ENCODE results near the gene CD2. TPM values are rescaled to one million over a fixed set of nuclear protein-coding genes. Genes with fewer than 3 reads are reported as not detected.
A peak's percentile ranks its signal among the peaks of the same experiment; 100 is the strongest.

Gene CD2
- total and polyA plus RNA-seq, 2 donors (not counting 1 experiment from before 2014, with no cell fraction given): not detected

GRCh38 chr1:116811321-116811720 is 57.1 kb downstream of the CD2 start:
- H3K27ac ChIP-seq (ENCODE audit: insufficient read depth, low read length): no peak overlapping the region
- no peak overlapping the region for H3K4me3 ChIP-seq (replicated peaks in 1 of 4; ENCODE audit: control extremely low read depth in 1 of 4, insufficient read depth in 1 of 4, low read depth in 3 of 4, low read length in 4 of 4)
- TF ChIP-seq CTCF (conservative IDR thresholded peaks at IDR 0.05 in 1 of 2, IDR thresholded peaks at IDR 0.05 in 1 of 2; ENCODE audit: low read depth in 1 of 2, low read length in 2 of 2) (no peak), EZH2 (IDR thresholded peaks at IDR 0.05; ENCODE audit: low read length, missing control alignments) (no peak)
- H4K20me1 ChIP-seq (ENCODE audit: control insufficient read depth, extremely low read depth, insufficient read depth, low read length): no peaks in the 10 kb centered on the region
- no peak overlapping the region for H2AFZ ChIP-seq (ENCODE audit: low read length)
- H3K36me3 ChIP-seq (ENCODE audit: control insufficient read depth, insufficient read depth, low read length): no peaks in the 10 kb centered on the region
- no peak overlapping the region for H3K4me2 ChIP-seq (ENCODE audit: extremely low read depth, insufficient read depth, low read length)
- H3K4me1 ChIP-seq (ENCODE audit: control insufficient read depth, extremely low read depth, insufficient read depth, low read length): no peaks in the 10 kb centered on the region
- no peak overlapping the region for H3K9ac ChIP-seq (ENCODE audit: insufficient read depth, low read length)
- H3K79me2 ChIP-seq (ENCODE audit: control insufficient read depth, insufficient read depth, low read length): no peaks in the 10 kb centered on the region
- no peaks in the 10 kb centered on the region for H3K27me3 ChIP-seq (ENCODE audit: control insufficient read depth, insufficient read depth, low read length)
- no peaks in the 10 kb centered on the region for H3K9me3 ChIP-seq (ENCODE audit: control insufficient read depth, insufficient read depth, low read depth, low read length)
- no peak for DNase-seq (ENCODE audit: low read depth in 2 of 2)

GRCh38 chr1:116814926-116815723 is 60.9 kb downstream of the CD2 start:
- no peak for DNase-seq (ENCODE audit: low read depth in 2 of 2)
- no peak overlapping the region for H2AFZ ChIP-seq (ENCODE audit: low read length)
- no peaks in the 10 kb centered on the region for H3K9me3 ChIP-seq (ENCODE audit: control insufficient read depth, insufficient read depth, low read depth, low read length)
- H3K4me1 ChIP-seq (ENCODE audit: control insufficient read depth, extremely low read depth, insufficient read depth, low read length): no peaks in the 10 kb centered on the region
- H3K27me3 ChIP-seq (ENCODE audit: control insufficient read depth, insufficient read depth, low read length): no peaks in the 10 kb centered on the region
- TF ChIP-seq EZH2 (IDR thresholded peaks at IDR 0.05; ENCODE audit: low read length, missing control alignments) (no peak), CTCF (conservative IDR thresholded peaks at IDR 0.05 in 1 of 2, IDR thresholded peaks at IDR 0.05 in 1 of 2; ENCODE audit: low read depth in 1 of 2, low read length in 2 of 2) (no peak)
- H3K36me3 ChIP-seq (ENCODE audit: control insufficient read depth, insufficient read depth, low read length): no peaks in the 10 kb centered on the region
- no peaks in the 10 kb centered on the region for H4K20me1 ChIP-seq (ENCODE audit: control insufficient read depth, extremely low read depth, insufficient read depth, low read length)
- H3K4me3 ChIP-seq (replicated peaks in 1 of 4; ENCODE audit: control extremely low read depth in 1 of 4, insufficient read depth in 1 of 4, low read depth in 3 of 4, low read length in 4 of 4): no peak overlapping the region
- no peak overlapping the region for H3K27ac ChIP-seq (ENCODE audit: insufficient read depth, low read length)
- no peaks in the 10 kb centered on the region for H3K79me2 ChIP-seq (ENCODE audit: control insufficient read depth, insufficient read depth, low read length)
- no peak overlapping the region for H3K4me2 ChIP-seq (ENCODE audit: extremely low read depth, insufficient read depth, low read length)
- H3K9ac ChIP-seq (ENCODE audit: insufficient read depth, low read length): no peak overlapping the region

- Histone ChIP-seq H4K20me1 (ENCODE audit: control insufficient read depth, extremely low read depth, insufficient read depth, low read length) (no peaks in the 10 kb centered on the region), H3K4me2 (ENCODE audit: extremely low read depth, insufficient read depth, low read length) (no peak overlapping the region)
- DNase-seq (ENCODE audit: low read depth in 2 of 2): peak; percentile 2 to 21
These were observed 63.4 kb downstream of the CD2 start for GRCh38 chr1:116817582-116818064.

More at GRCh38 chr1:116817582-116818064, 63.4 kb downstream of the CD2 start:
- Histone ChIP-seq H2AFZ (ENCODE audit: low read length) (no peak overlapping the region), H3K27ac (ENCODE audit: insufficient read depth, low read length) (no peak overlapping the region), H3K79me2 (ENCODE audit: control insufficient read depth, insufficient read depth, low read length) (no peaks in the 10 kb centered on the region), H3K9ac (ENCODE audit: insufficient read depth, low read length) (no peak overlapping the region), H3K4me3 (replicated peaks in 1 of 4; ENCODE audit: control extremely low read depth in 1 of 4, insufficient read depth in 1 of 4, low read depth in 3 of 4, low read length in 4 of 4) (no peak overlapping the region), H3K27me3 (ENCODE audit: control insufficient read depth, insufficient read depth, low read length) (no peaks in the 10 kb centered on the region), H3K4me1 (ENCODE audit: control insufficient read depth, extremely low read depth, insufficient read depth, low read length) (no peaks in the 10 kb centered on the region), H3K9me3 (ENCODE audit: control insufficient read depth, insufficient read depth, low read depth, low read length) (no peaks in the 10 kb centered on the region), H3K36me3 (ENCODE audit: control insufficient read depth, insufficient read depth, low read length) (no peaks in the 10 kb centered on the region)
- TF ChIP-seq EZH2 (IDR thresholded peaks at IDR 0.05; ENCODE audit: low read length, missing control alignments): no peak
- peak; percentile 33 to 47 for TF ChIP-seq CTCF (conservative IDR thresholded peaks at IDR 0.05 in 1 of 2, IDR thresholded peaks at IDR 0.05 in 1 of 2; ENCODE audit: low read depth in 1 of 2, low read length in 2 of 2)

Other genes starting within 250 kb of the CD2 start
- gene CD58, start 183.4 kb upstream of the CD2 start, total RNA-seq: 5.6 and 8.4 TPM in 2 replicates
- 10.0 and 16.3 TPM in 2 replicates for gene CD58, start 183.4 kb upstream of the CD2 start, polyA plus RNA-seq
- gene IGSF3, start 86.7 kb upstream of the CD2 start, total RNA-seq: under 0.01 TPM in 2 replicates
- gene IGSF3, start 86.7 kb upstream of the CD2 start, polyA plus RNA-seq: 0.02 TPM in 2 replicates
- 1.2 and 15.4 TPM in 2 replicates for gene PTGFRN, start 155.5 kb downstream of the CD2 start, total RNA-seq
- 0.72 and 7.5 TPM in 2 replicates for gene PTGFRN, start 155.5 kb downstream of the CD2 start, polyA plus RNA-seq
- under 0.01 TPM in 1 of 2 replicates, not detected in the other for gene CD101, start 247.3 kb downstream of the CD2 start, total RNA-seq
- gene CD101, start 247.3 kb downstream of the CD2 start, polyA plus RNA-seq: 0.25 TPM in 1 of 2 replicates, not detected in the other

Measured in fibroblast of lung (primary cell).